GM18867 (cell line): Measurements from ENCODE around the gene COQ8B.
"Not testable (repeated sequence)": the region's sequence is repeated elsewhere in the genome, so short reads cannot be mapped to it uniquely, and the experiment has no call there.

ENCODE experiments used
- ATAC-seq: cut with Tn5 transposase; IDR thresholded peaks from one replicate; pipeline ENCODE4 v1.9.1; 2021; ENCODE audit warnings: mild to moderate bottlenecking, moderate library complexity; ENCODE audit not compliant: unreplicated experiment

The COQ8B gene

GRCh38 chr19:40672573-40673299, 44.0 kb downstream of the COQ8B start:
- no peak for ATAC-seq

- ATAC-seq, result no peak
Observed at GRCh38 chr19:40672038-40672437, 44.6 kb downstream of the COQ8B start.

GRCh38 chr19:40671404-40671803, 45.3 kb downstream of the COQ8B start:
- ATAC-seq, result no peak

GRCh38 chr19:40668991-40669614, 47.6 kb downstream of the COQ8B start:
- no peak for ATAC-seq

GRCh38 chr19:40667602-40668001, 49.1 kb downstream of the COQ8B start:
- no peak for ATAC-seq

GRCh38 chr19:40666803-40667438, 49.8 kb downstream of the COQ8B start:
- no peak for ATAC-seq

- no peak for ATAC-seq
Observed at GRCh38 chr19:40663695-40664692, 52.7 kb downstream of the COQ8B start.

- ATAC-seq, result peak; percentile 80
Observed at GRCh38 chr19:40662925-40663694, 53.6 kb downstream of the COQ8B start.

GRCh38 chr19:40661616-40662015, 55.1 kb downstream of the COQ8B start:
- ATAC-seq, result no peak

- no peak for ATAC-seq
Observed at GRCh38 chr19:40659566-40659965, 57.1 kb downstream of the COQ8B start.

- no peak for ATAC-seq
Observed at GRCh38 chr19:40659116-40659515, 57.6 kb downstream of the COQ8B start.

GRCh38 chr19:40658031-40658430, 58.7 kb downstream of the COQ8B start:
- no peak for ATAC-seq

GRCh38 chr19:40655684-40656083, 61.0 kb downstream of the COQ8B start:
- not testable (repeated sequence) for ATAC-seq

- not testable (repeated sequence) for ATAC-seq
Observed at GRCh38 chr19:40652303-40652702, 64.4 kb downstream of the COQ8B start.

- ATAC-seq, result no peak
Observed at GRCh38 chr19:40650749-40651305, 65.9 kb downstream of the COQ8B start.

GRCh38 chr19:40649903-40650675, 66.6 kb downstream of the COQ8B start:
- not testable (repeated sequence) for ATAC-seq

- ATAC-seq, result no peak
Observed at GRCh38 chr19:40646743-40647254, 69.9 kb downstream of the COQ8B start.

GRCh38 chr19:40642757-40643305, 73.9 kb downstream of the COQ8B start:
- ATAC-seq, result no peak
